Stimulated activated CD4-positive, alpha-beta T cell treated with anti-CD3 and anti-CD28 coated beads, Interleukin-2, amount 100 ng/mL, for 4 hours (primary cell): Measurements from ENCODE around the gene SLITRK6.
"Not testable (repeated sequence)": the region's sequence is repeated elsewhere in the genome, so short reads cannot be mapped to it uniquely, and the experiment has no call there.

Source experiments
- DNase-seq: peaks from one replicate; pipeline ENCODE4 v3.0.0-alpha.2; 2020; ENCODE audit warnings: low read depth

SLITRK6 gene

GRCh38 chr13:85799097-85799582, at the start of gene SLITRK6:
TSS of gene SLITRK6 (minus strand) at chr13:85799419. CDS start at chr13:85796508, 2,911 bp downstream.
- no peak for DNase-seq

- DNase-seq, result no peak
These were observed 47.8 kb upstream of the SLITRK6 start for GRCh38 chr13:85847012-85847411.

- DNase-seq, result no peak
These were observed 42.2 kb upstream of the SLITRK6 start for GRCh38 chr13:85841427-85841826.

GRCh38 chr13:85833921-85834320, 34.7 kb upstream of the SLITRK6 start:
- DNase-seq, result no peak

GRCh38 chr13:85828094-85828684, 29.0 kb upstream of the SLITRK6 start:
- no peak for DNase-seq

- DNase-seq, result no peak
These were observed 26.2 kb upstream of the SLITRK6 start for GRCh38 chr13:85825454-85825853.

- no peak for DNase-seq
These were observed 24.6 kb upstream of the SLITRK6 start for GRCh38 chr13:85823832-85824231.

- no peak for DNase-seq
These were observed 20.3 kb upstream of the SLITRK6 start for GRCh38 chr13:85819513-85819912.

GRCh38 chr13:85816413-85816812, 17.2 kb upstream of the SLITRK6 start:
- DNase-seq, result no peak

- no peak for DNase-seq
These were observed 13.1 kb upstream of the SLITRK6 start for GRCh38 chr13:85812282-85812681.

GRCh38 chr13:85808811-85809210, 9.6 kb upstream of the SLITRK6 start:
- DNase-seq, result no peak

- DNase-seq, result no peak
These were observed 7.4 kb upstream of the SLITRK6 start for GRCh38 chr13:85806553-85807175.

- DNase-seq, result no peak
These were observed 663 bp downstream of the SLITRK6 start for GRCh38 chr13:85798556-85798955.

- no peak for DNase-seq
These were observed 1.9 kb downstream of the SLITRK6 start for GRCh38 chr13:85797311-85797710.

- no peak for DNase-seq
These were observed 14.0 kb downstream of the SLITRK6 start for GRCh38 chr13:85785205-85785604.

- DNase-seq, result no peak
These were observed 26.9 kb downstream of the SLITRK6 start for GRCh38 chr13:85772367-85772766.

- DNase-seq, result no peak
These were observed 27.4 kb downstream of the SLITRK6 start for GRCh38 chr13:85771856-85772255.

GRCh38 chr13:85768946-85769345, 30.3 kb downstream of the SLITRK6 start:
- DNase-seq, result no peak

GRCh38 chr13:85755123-85755522, 44.1 kb downstream of the SLITRK6 start:
- DNase-seq, result no peak

GRCh38 chr13:85743201-85743770, 55.9 kb downstream of the SLITRK6 start:
- DNase-seq, result not testable (repeated sequence)
